Measurements from ENCODE around the gene PRKG1.

DNA sequence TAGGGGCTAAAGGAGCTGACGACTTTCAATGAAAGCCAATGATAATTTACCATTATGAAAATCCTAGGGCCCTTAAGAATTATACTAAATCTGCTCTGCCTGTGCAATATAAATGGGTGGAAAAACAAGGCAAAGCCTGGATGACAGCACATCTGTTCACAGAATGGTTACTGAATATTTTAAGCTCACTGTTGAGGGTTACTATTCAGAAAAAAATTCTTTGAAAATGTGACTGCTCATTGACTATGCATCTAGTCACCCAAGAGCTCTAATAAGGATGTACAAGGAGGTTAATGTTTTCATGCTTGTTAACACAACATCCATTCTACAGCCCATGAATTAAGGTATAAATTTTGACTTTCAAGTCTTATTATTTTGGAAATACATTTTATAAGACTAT lies 1248.6 kb downstream of the PRKG1 start:
- TF ChIP-seq CTCF (IDR thresholded peaks at IDR 0.05; ENCODE audit: low read depth, low read length, poor library complexity, severe bottlenecking) (no peak), EZH2phosphoT487 (IDR thresholded peaks at IDR 0.05; ENCODE audit: borderline replicate concordance, low read length) (no peak)
